HEK293T (cell line): Measurements from ENCODE around the gene E2F2.

Experiments
- CTCF ChIA-PET: fragments of 350-600 bp; formaldehyde crosslinking; extraction: SDS; loops from one replicate; lab custom pipeline; 2021; ENCODE audit warnings: antibody characterized with exemption, inconsistent platforms; lab: Yijun Ruan, JAX
- POLR2A ChIA-PET: fragments of 350-600 bp; formaldehyde crosslinking; extraction: SDS; loops from one replicate; lab custom pipeline; 2020; ENCODE audit warnings: antibody characterized with exemption, inconsistent platforms; lab: Yijun Ruan, JAX
- DNase-seq: peaks from one replicate; pipeline ENCODE4 v3.0.0; 2012; ENCODE audit warnings: mixed read lengths; ENCODE audit errors: extremely low spot score
- ARNT ChIP-seq: fragments of 450-650 bp; IDR thresholded peaks from 2 replicates; pipeline ENCODE4 v1.6.1; 2017; ENCODE audit warnings: mild to moderate bottlenecking
- BHLHE40 ChIP-seq: fragments of 450-650 bp; IDR thresholded peaks from 2 replicates; pipeline ENCODE4 v1.6.1; 2016; ENCODE audit warnings: mild to moderate bottlenecking, moderate library complexity, borderline replicate concordance
- CTBP1 ChIP-seq: fragments of 450-650 bp; IDR thresholded peaks from 2 replicates; pipeline ENCODE4 v1.6.1; 2016; ENCODE audit warnings: borderline replicate concordance
- ELF4 ChIP-seq: fragments of 450-650 bp; IDR thresholded peaks from 2 replicates; pipeline ENCODE4 v1.6.1; 2017; ENCODE audit warnings: antibody characterized with exemption
- FOXA1 ChIP-seq: fragments of 450-650 bp; IDR thresholded peaks from 2 replicates; pipeline ENCODE4 v1.6.1; 2016; ENCODE audit warnings: mild to moderate bottlenecking
- FOXK2 ChIP-seq: fragments of 450-650 bp; IDR thresholded peaks from 2 replicates; pipeline ENCODE4 v1.6.1; 2016; ENCODE audit warnings: mild to moderate bottlenecking
- FOXM1 ChIP-seq: fragments of 450-650 bp; IDR thresholded peaks from 2 replicates; pipeline ENCODE4 v1.6.1; 2017; ENCODE audit warnings: mild to moderate bottlenecking, borderline replicate concordance
- HDGF ChIP-seq: fragments of 450-650 bp; IDR thresholded peaks from 2 replicates; pipeline ENCODE4 v1.6.1; 2017; ENCODE audit warnings: antibody characterized with exemption, borderline replicate concordance
- L3MBTL2 ChIP-seq: fragments of 450-650 bp; conservative IDR thresholded peaks from 2 replicates; pipeline ENCODE4 v1.6.1; 2016; ENCODE audit warnings: mild to moderate bottlenecking
- LEF1 ChIP-seq: fragments of 450-650 bp; IDR thresholded peaks from 2 replicates; pipeline ENCODE4 v1.6.1; 2017; ENCODE audit warnings: mild to moderate bottlenecking, borderline replicate concordance
- NFRKB ChIP-seq: fragments of 450-650 bp; IDR thresholded peaks from 2 replicates; pipeline ENCODE4 v1.6.1; 2016; ENCODE audit warnings: mild to moderate bottlenecking, moderate library complexity
- SP1 ChIP-seq: fragments of 450-650 bp; IDR thresholded peaks from 2 replicates; pipeline ENCODE4 v1.6.1; 2017
- SUZ12 ChIP-seq: fragments of 450-650 bp; IDR thresholded peaks from 2 replicates; pipeline ENCODE4 v1.6.1; 2016; ENCODE audit warnings: mild to moderate bottlenecking
- TARDBP ChIP-seq: fragments of 450-650 bp; IDR thresholded peaks from 2 replicates; pipeline ENCODE4 v1.6.1; 2016
- ZNF384 ChIP-seq: fragments of 450-650 bp; IDR thresholded peaks from 2 replicates; pipeline ENCODE4 v1.6.1; 2016
- TF ChIP-seq, protein P1 (sequence below): fragments of 450-650 bp; IDR thresholded peaks from 2 replicates; pipeline ENCODE4 v1.6.1; 2016

Gene E2F2

DNA sequence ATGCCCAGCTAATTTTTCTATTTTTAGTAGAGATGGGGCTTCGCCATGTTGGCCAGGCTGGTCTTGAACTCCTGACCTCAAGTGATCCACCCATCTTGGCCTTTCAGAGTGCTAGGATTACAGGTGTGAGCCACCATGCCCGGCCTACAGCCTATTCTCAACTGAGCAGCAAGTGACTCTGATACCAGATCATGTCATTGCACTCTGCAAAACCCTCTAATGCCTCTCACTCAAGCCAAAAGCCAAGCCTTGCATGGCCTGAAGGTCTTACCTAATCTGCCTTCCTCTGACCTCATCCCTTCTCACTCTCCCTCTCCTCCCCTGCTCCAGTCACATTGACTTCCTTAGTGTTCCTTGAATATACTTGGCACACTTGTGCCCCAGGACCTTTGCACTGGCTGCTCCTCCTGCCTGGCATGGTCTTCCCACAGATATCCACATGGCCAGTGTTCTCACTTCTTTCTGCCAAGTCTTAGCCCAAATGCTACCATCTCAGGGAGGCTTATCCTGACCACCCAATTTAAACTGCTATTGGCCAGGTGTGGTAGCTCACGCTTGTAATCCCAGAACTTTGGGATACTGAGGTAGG is 38.8 kb downstream of the E2F2 start:
- ChIA-PET POLR2A (no interaction called here), CTCF (no interaction called here)
- no peak for TF ChIP-seq CTBP1
- no peak for TF ChIP-seq LEF1
- no peak for TF ChIP-seq BHLHE40
- no peak for TF ChIP-seq NFRKB
- TF ChIP-seq ARNT = no peak
- TF ChIP-seq SUZ12 = no peak
- TF ChIP-seq TARDBP = no peak
- TF ChIP-seq HDGF = no peak
- TF ChIP-seq, protein P1, sequence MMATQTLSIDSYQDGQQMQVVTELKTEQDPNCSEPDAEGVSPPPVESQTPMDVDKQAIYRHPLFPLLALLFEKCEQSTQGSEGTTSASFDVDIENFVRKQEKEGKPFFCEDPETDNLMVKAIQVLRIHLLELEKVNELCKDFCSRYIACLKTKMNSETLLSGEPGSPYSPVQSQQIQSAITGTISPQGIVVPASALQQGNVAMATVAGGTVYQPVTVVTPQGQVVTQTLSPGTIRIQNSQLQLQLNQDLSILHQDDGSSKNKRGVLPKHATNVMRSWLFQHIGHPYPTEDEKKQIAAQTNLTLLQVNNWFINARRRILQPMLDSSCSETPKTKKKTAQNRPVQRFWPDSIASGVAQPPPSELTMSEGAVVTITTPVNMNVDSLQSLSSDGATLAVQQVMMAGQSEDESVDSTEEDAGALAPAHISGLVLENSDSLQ = no peak
- no peak for TF ChIP-seq FOXK2
- no peak for TF ChIP-seq FOXM1
- TF ChIP-seq ZNF384 = no peak
- TF ChIP-seq FOXA1 = no peak
- no peak for TF ChIP-seq ELF4
- no peak for TF ChIP-seq L3MBTL2
- DNase-seq = no peak

DNA sequence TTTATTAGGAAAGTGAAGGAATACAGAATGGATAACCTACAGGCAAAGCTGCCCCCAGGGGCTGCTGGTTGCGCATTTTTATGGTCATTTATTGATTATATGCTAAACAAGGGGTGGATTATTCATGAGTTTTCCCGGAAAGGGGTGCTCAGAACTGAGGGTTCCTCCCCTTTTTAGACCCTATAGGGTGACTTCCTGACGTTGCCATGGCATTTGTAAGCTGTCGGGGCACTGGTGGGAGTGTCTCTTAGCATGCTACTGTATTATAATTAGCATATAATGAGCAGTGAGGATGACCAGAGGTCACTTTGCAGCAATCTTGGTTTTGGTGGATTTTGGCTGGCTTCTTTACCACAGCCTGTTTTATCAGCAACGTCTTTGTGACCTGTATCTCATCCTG is 41.2 kb downstream of the E2F2 start:
- DNase-seq = no peak
- ChIA-PET POLR2A (no interaction called here), CTCF (no interaction called here)
- TF ChIP-seq LEF1 = no peak

DNA sequence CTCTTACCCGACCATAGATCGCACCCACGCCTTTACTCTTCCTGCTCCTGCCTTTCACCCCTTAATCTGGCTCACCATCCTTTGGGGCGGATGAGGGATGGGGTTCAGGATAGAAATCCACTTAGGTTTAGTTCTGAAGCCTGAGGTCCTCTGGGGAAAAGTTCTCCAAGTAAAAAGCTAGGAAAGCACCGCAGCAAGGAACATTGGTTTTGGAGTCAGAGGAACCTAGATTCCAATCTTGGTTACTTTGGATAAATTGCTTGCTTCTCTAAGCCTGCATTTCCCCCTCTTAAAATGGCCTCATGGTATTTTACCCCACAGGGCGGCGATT is 46.1 kb downstream of the E2F2 start:
- no peak for TF ChIP-seq HDGF
- TF ChIP-seq SUZ12 = no peak
- no peak for TF ChIP-seq TARDBP
- no peak for TF ChIP-seq CTBP1
- no peak for TF ChIP-seq LEF1
- TF ChIP-seq ELF4 = no peak
- no peak for TF ChIP-seq NFRKB
- TF ChIP-seq ZNF384 = no peak
- no peak for TF ChIP-seq BHLHE40
- no peak for TF ChIP-seq ARNT
- no peak for DNase-seq
- CTCF ChIA-PET = interaction anchor here (0.6 to 5.1 kb wide), 4 partner anchors 12 to 59 kb away, joined by 3 to 40 read pairs (median 4); no protein-coding TSS in a partner anchor
- POLR2A ChIA-PET = interaction anchor here (1.1 to 2.3 kb wide), 4 partner anchors 10 to 73 kb away, joined by 3 to 9 read pairs (median 4); no protein-coding TSS in a partner anchor

DNA sequence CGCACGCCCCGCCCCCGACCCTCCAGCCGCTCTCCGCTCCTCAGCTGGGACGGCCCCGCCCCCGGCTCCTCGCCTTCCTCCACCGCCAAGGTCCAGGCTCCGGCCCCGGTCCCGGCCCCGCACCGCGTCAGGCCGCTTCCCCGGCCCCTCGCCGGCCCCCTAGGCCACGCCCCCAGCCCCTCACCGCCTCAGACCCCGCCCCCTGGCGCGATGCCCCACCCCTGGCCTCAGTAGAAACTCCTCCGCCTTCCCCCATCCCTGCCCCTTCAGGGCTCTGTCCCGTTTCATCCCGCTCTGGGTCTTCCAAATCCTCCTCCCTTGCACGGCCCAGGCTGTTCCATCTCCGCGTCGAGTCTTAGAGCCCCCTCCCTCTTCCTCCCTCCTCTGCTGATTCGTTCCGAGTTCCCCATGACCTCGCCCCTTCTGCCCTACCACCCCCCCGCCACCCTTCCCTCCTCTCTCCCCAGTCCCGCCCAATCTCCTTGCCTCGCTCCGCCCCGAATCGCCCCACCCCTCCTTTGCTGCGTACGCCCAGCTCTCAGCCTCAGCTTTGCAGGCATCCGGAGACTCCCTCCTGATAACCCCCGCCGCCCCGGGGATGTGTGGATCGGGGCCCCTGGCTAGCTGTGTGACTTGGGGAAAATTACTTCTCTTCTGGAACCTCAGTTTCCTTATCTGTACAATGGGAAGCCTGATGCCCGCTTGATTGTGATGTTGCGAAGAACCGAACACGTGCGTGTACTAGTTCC is 46.6 kb downstream of the E2F2 start:
- CTCF ChIA-PET = interaction anchor here (0.9 to 5.1 kb wide), 4 partner anchors 13 to 60 kb away, joined by 3 to 40 read pairs (median 4); no protein-coding TSS in a partner anchor
- no peak for TF ChIP-seq SP1
- no peak for TF ChIP-seq SUZ12
- no peak for TF ChIP-seq ARNT
- TF ChIP-seq BHLHE40 = no peak
- no peak for TF ChIP-seq LEF1
- no peak for TF ChIP-seq HDGF
- no peak for TF ChIP-seq NFRKB
- TF ChIP-seq ZNF384 = no peak
- no peak for TF ChIP-seq ELF4
- TF ChIP-seq FOXM1 = no peak
- no peak for TF ChIP-seq FOXA1
- TF ChIP-seq FOXK2 = no peak
- TF ChIP-seq, protein P1 = no peak
- TF ChIP-seq L3MBTL2 = no peak
- no peak for TF ChIP-seq TARDBP
- POLR2A ChIA-PET = interaction anchor here (0.5 to 2.3 kb wide), 13 partner anchors 9 to 216 kb away, joined by 3 to 9 read pairs (median 4); partner anchors contain the start of genes HNRNPR and RPL11
- peak; percentile 96 for DNase-seq

DNA sequence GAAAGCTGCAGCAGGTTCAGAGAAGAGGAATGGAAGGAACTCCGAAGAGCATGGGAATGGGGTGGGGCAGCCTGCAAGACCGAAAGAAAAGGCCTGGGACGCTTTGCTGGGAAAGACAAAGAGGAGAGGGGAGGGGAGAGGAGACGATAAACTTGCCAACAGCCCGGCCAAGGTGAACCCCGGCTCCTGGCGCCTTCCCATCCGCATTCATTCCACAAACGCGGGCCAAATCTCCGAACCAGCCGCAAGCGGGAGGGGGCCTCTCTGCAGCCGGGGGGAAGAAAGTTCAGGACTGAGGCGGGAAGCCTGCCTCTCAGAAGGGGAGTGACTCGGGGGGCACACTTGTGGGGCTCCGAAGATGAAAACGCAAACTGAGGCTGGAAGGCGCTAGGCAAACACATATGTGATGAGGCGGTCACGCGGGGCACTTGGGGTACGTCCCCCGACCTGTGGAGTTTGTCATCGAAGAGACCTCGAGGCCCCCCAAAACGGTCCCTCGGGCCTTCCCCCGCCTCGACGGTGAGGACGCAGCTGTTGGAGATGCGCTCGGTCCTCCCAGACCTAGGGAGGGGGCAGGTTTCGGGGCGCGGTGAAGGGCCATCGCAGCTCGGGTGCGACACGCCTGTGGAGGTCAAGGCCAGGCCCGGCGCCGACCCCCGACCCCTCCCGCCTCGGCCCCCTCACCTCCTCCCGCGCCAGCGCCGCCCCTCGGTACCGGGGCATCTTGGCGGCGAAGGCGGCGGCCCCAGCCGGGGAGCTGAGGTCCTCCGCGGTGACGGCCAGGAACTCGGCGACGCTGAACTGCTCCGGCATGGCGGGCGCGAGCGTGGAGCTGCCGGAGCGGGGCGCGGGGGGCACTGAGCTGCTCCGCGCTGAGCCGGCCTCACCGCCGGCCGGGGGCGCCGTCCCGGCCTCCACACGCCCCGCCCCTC is 47.4 kb downstream of the E2F2 start, which contains the start of gene ASAP3:
ASAP3 (minus strand) TSS at position 859 of the 932 bp plus-strand sequence; CDS start at position 813, 46 bp downstream.
- TF ChIP-seq HDGF (no peak), BHLHE40 (no peak), L3MBTL2 (no peak), FOXK2 (no peak), LEF1 (no peak), ARNT (no peak), FOXA1 (no peak), SUZ12 (no peak)
- TF ChIP-seq, protein P1 = no peak
- ChIA-PET POLR2A (interaction anchor here (0.6 to 2.3 kb wide), 11 partner anchors 9 to 208 kb away, joined by 3 to 9 read pairs (median 5); partner anchors contain the start of genes HNRNPR and RPL11), CTCF (interaction anchor here (0.5 to 5.1 kb wide), 3 partner anchors 13 to 148 kb away, joined by 3 to 40 read pairs (median 4); no protein-coding TSS in a partner anchor)
- DNase-seq = no peak
